HCEC 1CT (cell line): ENCODE results near the gene WNT7A.

ENCODE experiments used
- DNase-seq: peaks from one replicate; pipeline ENCODE4 v3.0.0-alpha.2; 2017

Gene WNT7A

DNA sequence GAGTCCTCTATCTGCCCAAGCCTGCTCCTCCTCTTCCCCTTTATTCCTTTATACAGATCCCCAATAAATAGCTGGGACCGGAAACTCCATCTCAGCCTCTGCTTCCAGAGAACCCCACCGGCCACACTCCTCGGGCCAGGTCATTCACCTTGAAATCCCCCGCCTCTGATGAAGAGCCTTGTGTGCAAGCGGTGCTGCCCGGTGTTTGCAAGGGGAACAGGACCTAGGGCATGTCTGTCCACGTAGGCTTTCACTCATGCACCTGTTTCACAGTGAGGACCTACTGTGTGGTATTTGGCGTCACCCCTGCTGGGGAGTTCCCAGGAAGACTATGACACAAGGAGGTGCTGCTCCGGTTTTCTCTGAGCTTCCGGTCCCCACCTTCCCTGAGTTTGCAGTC is 54.0 kb downstream of the WNT7A start:
- DNase-seq = no peak

DNA sequence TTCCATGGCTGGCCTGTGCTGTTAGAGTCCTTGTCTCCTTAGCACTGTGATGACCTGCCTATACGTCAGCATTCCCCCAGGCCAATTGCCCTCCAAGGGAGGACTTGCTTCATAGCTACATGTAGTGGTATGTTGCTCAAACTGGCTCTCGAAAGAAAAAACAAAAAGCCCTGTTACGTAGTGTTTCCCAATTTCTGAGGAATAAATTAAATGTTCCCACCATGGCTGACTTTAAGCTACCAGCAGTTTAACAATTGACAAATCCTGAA is 54.6 kb downstream of the WNT7A start:
- no peak for DNase-seq

DNA sequence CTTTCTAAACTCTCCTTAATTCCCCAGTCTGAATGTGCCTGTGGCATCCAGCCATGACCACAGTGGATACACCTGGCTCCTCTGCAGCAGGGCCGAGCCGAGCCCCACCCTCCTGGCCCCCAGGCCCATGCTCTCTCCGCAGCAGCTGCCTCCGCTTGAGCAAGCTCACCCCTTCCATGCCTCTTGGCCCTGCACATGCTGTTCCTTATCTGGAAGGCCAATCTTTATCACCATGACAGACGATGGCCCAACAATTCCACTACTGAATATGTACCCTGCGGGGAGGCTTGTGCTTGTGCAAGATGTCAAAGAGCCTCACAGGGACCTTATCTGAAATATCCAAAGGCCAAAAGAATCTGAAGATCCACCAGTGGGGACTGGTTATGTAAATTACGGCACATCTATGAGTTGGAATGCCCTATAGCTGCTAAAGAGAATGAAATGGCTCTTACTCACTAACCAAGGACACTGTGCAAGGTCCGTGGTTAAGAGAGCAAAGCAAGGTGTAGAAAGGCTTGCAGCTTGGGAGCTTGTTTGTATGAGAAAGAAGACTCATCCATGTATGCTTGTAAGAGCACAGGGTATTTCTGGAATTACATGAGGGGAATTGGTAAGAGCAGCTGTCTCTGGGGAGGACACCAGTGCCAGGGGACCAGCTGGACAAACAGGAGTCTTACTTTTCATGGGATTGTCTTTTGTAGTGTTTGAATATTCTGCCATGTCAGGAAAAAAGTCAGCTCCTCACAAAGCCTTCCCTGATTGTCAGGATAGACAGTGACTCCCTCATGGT is 55.2 kb downstream of the WNT7A start:
- DNase-seq = no peak

DNA sequence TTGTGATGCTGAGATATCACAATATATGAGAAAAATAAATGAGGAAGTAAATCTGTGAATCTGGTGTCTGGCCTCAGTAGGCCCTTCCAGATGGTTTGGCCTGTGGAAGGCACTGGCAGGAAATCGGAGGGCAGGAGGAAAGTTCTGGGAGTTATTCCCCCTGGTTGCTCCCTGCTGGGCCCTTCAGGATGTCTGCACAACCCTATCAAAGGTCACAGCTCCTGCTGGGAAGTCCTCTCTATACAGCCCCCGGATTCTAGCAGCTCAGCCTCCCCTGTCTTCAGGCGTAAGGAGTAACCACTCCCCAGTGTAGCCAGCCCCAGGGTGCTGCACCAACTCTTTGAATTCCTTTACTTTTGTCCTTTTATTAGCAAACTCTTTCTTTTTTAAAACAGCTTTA is 56.2 kb downstream of the WNT7A start:
- DNase-seq = no peak

DNA sequence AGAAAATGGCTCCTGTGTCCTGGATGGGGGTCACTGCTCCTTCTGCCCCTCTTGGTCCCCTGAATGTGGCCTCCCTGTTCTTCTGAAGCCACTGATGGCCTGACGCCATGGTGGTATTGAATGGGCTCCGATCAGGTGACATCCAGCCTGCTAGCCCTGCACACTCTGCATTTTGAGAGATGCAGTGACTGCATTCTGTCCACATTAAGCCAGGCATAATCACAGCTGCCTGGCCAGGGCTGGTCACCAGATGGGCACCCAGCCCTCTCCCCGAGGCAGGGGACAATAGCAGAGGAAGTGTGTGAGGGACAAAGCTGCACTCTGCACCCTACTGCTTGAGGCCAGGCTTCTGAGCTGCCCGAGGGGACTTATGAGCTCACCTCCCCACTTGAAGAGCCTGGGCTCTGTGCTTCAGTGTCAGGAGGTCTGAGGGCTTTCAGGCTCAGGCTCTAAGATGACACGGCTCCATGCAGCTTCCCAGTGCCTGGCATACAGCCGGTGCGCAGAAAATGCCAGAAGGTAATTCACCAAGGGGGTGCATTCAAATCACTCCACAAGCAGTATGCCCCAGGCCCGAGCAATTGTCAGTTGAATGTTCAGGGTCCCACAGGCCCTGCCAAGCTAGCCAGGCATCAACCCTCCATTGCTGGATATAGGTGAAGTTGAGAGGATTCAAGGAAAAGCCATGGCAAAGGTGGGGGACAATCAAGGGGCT is 56.8 kb downstream of the WNT7A start:
- DNase-seq = no peak

DNA sequence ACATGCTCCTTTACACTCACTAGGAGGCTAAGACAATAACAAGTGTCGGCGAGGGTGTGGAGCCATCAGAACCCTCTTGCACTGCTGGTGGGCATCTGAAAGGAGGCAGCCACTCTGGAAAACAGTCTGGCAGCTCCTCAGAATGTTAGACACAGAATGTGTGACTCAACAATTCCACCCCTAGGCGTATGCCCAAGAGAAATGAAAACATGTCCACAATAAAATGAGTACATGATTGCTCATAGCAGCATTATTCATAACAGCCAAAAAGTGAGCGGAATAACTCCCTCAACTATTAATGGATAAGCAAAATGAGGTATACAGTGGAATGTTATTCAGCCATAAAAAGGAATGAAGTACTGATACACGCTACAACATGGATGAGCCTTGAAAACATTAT is 57.8 kb downstream of the WNT7A start:
- no peak for DNase-seq

DNA sequence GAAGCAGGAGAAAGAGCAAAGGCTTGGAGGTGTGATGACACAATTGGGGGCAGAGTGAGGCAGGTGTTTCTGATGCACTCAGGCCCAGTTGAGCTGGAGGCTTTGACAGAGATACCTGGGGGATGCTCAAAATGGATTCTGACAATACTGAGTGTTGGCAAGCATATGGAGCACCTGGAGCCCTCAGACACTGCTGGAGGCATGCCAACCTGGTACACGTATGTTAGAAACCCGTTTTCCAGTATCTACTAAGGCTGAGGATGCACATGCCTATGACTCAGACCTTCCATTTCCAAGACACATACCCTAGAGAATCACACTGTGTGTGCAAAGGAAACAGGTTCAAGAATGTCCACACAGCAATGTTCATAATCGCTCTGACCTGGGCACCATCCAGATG is 58.7 kb downstream of the WNT7A start:
- DNase-seq = no peak

DNA sequence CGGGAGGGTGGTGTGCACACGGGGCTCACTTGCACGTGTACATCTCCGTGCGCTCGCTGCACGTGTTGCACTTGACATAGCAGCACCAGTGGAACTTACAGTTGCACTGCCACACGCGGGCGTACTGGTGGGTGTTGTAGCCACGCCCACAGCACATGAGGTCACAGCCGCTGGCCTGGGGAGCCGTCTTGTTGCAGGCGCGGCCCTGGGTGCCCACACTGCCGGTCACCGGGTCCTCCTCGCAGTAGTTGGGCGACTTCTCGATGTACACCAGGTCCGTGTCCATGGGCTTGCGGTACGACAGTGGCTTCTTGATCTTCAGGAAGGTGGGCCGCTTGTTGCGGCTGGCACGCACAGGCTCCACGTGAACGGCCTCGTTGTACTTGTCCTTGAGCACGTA is 61.0 kb downstream of the WNT7A start:
- no peak for DNase-seq

DNA sequence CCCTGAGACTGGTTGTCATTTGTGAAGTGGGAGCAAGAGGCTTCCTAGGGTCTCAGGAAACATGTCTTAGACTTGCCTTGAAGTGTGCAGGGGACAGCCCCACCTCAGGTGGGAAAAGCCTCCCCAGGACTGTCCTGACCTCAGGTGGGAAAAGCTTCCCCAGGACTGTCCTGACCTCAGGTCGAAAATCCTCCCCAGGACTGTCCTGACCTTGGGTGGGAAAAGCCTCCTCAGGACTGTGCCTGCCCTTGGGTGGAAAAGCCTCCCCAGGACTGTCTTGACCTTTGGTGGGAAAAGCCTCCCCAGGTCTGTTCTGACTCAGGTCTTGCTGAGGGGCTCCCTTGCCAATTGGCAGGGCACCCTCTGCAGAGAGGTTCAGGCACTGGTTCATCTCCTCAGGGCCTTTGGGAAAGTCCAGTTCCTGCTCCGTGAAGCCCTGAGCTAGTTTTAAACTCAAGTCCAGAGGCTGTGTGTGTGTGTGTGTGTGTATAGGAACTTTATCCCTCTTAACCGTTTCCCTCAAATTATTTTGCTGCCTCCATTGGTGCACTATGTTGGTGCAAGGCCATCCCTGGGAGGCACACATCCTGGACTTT is 64.7 kb downstream of the WNT7A start:
- DNase-seq = no peak

DNA sequence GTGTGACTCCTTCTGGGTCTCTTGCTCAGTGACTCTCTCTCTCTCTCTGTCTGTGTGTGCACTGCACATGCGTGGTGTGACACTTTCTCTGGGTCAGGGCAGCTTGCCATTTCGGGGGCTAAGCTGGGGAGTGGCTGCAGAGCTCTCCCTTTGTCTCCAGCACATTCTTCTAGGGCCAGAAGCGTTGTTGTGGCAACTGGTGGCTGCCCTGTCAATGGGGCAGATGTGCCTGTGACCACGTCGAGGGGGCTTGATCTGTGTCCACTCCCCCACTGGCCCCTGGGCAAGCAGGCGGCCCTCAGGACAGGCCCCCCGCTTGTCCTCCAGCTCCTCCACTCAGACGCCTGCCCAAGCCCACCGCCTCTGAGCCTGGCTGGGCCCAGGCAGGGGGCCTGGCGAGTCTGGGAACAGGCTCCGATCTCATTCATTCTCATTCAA is 67.8 kb downstream of the WNT7A start:
- DNase-seq = no peak

DNA sequence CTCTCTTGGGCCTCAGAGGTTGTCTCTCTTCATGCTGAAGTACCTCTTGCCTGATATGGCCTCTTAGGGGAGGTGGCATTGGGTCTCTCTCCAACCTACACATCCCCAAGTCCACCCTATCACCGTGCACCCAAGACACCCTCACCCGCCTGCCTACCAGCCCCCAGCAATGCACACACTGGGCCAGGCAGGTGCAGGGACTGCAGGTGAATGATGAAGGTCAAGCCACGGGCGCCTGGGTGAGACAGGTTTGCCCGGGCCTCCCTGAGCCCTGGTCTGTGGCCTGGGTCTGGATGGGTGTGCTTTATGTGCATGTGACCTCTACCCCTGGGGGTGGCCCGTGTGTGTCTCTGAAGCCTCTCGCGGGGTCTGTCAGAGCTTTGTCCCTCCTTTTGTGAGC is 68.3 kb downstream of the WNT7A start:
- no peak for DNase-seq

DNA sequence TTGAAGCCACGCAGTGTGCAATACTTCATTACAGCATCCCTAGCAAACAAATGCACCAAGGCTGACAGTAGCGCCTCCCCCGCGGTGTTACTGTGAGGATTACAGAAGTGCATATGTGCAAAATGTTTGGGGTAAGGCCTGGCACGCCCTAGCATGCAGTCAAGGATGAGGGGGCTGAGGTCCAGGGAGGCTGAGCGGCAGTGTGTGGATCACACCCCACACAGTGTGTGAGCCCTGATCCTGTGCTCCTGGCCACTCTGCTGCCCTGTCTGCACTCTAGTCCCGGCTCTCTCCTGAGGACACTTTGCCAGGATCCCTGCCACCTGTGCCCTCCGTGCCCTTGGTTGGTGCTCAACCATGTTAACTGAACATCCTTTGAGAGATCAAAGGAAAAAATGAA is 71.3 kb downstream of the WNT7A start:
- DNase-seq = no peak

DNA sequence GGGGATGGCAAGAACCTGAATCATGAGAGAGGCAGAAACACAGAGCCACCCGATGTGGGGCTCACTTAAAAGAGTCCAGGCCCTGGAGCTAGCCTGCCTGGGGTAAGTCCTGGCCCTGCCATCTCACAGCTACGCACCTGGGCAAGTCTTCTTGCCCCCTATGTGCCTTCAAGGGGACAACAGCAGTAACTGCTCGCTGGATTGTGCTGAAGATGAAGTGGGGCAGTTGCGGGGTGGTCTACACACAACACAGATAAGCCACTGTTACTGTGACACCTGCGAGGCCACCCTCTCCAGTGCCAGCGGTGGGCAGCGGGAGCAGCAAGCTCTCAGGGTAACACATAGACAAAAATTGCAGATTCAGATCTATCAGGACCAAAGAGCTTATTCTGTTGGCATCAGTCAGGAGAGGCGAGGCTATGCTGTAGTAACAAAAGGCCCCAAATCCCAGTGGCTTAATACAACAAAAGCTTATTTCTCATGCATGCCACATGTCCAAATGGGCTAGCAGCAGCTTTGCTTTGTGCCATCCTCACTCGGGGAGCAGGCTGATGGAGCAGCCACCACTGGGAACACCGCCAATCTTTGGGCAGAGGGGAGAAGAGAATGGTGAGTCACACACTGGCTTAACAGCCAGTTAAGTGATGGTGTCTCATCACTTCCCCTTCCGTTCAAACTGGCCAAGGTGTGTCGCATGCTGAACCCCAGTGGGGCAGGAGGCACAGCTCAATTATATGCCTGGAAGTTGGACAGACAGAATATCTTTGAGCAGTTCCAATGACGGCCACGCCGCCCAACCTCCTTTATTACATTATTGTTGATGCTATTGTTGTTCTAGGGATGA is 78.3 kb downstream of the WNT7A start:
- DNase-seq = no peak

DNA sequence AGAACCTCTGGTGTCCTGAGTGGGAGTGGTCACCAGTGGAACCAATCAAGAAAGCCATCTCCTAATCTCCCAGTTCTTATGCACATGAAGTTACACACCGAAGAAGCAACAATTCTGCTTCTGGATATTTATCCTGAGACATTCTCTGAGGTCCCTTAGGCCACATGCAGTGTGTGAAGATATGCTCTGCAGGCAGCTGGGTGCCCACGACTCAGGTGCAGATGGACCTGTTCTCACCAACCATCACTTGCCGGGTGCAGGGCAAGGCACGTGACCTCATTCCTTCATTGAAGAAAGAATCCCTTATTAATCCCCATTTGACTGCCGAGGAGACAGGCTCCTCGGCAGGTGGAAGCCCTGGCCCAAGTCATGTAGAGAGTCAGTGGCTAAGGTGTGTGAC is 79.8 kb downstream of the WNT7A start:
- no peak for DNase-seq

DNA sequence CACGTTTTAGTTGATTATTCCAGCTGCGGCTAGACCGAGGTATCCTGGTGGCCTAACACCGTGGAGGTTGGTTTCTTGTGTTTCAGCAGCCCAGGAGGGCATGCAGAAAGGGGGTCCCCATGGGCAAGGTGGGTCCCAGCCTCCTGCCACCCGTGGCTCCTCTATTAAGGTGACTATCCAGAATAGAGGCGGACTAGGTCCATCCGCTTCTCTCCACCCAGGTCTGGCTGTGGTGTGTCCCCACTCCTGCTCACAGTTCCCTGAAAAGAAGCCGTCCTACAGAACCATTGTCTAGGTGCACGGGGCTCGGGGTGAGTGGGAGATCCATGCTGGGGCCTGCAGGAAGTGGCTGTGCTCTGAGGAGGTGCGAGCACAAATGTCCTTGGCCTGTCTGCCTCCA is 81.5 kb downstream of the WNT7A start:
- DNase-seq = no peak

DNA sequence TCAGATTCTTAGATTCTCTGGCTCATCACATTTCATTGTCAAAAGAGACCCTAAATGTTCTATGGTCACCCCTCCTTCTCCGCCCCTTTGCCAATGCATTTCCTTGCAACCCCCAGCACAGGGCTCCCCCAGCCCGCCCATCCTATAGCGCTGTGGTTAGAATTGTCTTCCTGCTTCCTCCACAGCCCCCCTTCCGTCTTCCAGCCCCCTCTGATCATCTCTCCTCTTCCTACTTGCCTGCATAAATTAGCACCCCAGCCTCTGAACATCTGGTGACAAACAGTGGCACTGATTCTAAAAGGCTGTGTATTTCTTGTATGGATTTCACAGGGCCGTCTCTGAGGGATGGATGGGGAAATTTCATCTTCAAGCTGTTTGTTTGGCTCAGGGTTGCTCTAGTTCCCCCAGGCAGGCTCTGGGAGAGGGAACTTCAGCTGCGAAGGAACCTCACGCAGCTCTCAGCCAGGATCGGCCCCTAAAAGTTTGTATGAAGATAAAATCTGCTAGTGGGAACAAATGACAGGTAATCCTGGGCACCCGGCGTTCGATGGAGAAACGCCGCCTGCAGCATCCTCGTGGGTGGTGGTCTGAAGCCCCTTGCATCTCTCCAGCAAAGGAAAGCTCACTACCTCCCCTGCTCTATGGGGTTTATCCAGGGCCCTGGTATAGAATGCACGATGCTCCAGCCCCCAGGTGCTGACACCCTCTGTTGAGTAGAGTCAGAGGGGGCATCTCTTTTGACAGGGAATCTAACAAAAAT is 83.0 kb downstream of the WNT7A start:
- DNase-seq = no peak

DNA sequence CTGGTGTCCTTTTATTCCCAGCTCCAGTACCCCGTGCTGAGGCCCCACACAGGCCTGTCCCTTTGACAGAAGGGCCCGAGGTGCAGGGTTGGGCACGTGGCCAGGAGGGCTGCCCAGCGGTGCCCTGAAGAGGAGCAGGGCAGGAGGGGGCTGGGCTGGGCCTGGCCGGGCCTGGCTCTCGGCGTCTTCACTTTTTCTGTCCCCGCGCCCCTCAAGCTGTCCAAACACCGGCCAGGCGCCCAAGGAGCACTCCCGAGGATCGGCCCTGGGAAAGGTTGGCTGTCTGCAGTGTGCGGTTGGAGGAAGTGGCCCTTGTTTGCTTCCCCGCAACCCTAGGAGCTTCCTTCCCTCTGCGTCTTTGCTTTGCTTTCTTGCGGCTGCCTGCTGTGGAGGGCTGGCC is 84.1 kb downstream of the WNT7A start:
- DNase-seq = no peak

DNA sequence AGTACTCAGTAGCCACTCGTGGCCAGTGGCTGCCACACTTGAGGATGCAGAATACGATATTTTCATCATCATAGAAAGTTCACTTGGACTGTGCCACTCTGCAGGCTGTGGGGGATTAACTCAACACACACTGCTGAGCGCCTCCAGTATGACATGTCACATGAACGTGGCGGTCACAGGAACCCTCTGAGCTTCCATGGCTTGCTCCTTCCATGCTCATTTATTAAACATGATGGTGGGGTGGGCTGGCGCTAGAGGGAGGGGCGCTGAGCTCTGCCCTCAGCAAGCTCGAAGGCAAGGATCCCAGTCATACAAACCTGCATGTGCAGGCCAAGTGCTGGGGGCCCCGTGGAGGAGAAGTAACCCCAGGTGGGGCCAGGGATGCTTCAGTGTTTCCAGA is 85.5 kb downstream of the WNT7A start:
- DNase-seq = no peak

DNA sequence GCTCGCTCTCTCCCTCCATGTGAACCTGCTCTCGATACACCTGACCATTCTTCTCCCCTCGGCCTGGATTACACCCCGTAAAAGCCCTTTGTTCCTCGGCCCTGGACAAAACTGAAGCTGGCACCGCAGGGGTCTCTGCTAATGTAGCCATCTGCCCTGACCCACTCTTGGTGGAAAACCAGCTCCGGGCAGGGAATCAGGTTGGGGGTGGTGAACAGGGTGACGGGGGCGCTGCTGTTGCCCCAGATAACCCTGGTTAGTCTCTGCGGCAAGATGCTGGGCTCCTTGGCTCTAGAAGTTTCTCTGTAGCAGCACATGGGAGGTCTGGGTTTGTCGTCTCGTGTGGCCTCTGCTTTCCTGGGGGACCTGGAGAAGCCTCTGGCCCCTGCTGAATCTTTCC is 86.4 kb downstream of the WNT7A start:
- no peak for DNase-seq

DNA sequence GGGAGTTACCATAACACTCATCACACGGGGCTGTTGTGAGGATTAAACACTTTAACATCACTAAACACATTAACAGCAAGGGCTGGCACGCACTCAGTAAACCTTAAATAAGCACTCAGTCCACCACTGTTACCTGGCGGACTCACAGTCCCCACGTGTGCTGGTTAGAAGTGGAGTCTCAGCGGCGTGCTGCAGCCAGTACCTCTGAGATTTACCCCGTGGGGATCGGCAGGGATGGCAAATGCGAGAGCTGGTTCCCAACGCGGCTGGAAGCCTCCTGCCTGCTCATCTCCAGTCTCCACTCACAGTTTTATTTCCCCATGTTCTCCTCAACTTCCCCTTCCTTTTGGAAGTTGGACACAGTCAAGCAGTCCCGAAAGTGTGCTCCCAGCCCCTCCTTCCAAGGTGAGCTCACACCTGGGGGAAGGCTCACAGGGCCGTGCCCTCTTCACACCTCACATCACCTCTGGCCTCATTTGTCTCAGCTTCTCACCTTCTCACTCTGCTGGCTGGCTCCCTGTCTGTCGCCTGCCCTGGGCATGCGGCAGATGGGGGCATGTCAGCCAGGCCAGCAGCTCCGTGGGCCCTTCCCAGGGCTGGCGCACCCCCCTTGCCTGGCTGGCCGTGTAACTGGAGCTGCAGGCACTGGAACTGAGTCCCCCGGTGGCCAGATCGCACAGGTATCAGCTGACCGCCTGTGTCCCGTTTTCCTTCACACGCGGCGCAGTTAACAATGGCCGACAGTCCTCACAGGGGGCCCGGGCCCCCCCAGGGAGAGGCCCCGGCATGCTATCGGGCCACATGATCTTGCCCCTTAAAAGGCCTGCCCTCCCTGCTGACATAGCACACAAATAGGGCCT is 87.1 kb downstream of the WNT7A start:
- no peak for DNase-seq

DNA sequence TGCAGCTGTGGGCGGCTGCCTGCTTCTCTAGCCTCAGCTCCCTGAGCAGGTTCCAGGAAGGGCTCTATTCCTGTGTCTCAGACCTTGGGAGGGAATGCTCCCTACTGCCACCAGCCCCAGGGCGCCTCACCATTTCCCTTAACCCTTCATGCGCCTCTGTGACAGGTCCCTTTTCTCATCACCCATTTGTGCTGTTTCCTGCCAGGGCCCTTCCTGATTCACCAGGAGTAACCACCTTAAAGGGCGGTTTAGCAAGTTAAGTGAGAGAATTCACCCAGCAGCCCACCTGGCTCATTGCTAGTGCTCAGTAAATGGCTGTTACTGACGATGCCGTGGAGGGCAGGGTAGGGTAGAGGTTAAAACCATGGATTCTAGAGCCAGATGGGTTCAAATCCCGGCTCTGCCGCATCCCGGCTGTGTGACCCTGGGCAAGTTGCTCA is 87.8 kb downstream of the WNT7A start:
- no peak for DNase-seq
